Measurements from ENCODE around the gene MRPL11. TPM values are rescaled to one million over a fixed set of nuclear protein-coding genes. Genes with fewer than 3 reads are reported as not detected.

Gene MRPL11
- 58.7 TPM for total RNA-seq
- long read RNA-seq, transcript MRPL11-201 (5 exons, 1,605 nt): major isoform, 14 of 20 reads
- long read RNA-seq, partial matches to known transcripts: 3 of 20 reads
- long read RNA-seq, other reads (novel, unspliced or antisense): 1 of 20 reads

DNA sequence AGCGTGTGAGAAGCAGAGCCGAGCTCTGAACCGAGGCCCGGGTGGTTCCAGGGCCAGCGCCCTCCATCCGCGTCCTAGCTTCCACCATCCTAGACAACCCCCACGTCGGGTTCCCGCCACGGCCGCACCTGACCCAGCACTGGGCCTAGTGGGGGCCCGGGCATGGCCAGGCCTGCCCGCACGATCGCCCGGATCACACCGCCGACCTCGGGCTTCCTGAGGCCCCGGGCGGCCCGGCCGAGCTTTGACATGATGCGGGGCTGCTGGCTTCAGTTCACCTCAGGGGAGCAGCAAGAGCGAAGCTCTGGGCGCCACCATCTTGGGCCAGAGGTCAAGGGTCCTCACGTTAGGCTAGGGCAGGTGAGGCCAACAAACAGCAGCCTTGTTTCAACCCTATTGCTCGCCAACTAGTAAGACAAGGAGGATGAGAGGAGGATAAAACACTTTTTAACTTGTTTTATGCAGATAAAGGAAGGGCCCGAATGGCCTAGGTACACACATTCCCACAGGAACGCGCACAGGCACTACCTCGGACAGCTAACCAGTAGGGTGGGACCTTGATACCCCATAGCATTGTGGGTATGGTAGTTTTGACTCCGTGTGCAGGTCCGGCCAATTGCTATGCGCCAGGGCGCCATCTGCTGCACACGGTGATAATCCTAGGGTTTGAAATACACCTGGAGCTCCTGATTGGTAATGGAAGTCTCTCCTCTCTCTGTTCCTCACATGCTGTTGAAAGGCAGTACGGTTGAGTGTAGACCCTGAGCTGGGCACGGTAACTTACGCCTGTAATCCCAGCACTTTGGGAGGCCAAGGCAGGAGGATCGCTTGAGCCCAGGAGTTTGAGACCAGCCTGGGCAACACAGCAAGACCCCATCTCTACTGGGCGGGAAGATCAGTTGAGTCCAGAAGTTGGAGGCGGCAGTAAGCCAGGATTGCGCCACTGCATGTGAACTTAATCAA lies at the start of gene MRPL11:
TSS of gene MRPL11 (minus strand) at position 345 of the 963 bp plus-strand sequence. CDS start at position 251, 94 bp downstream.
- ATAC-seq (peak; percentile 100), DNase-seq (ENCODE audit: missing footprints) (peak; percentile 94)
- intact Hi-C loops (cut with DNase I): no loop called here

DNA sequence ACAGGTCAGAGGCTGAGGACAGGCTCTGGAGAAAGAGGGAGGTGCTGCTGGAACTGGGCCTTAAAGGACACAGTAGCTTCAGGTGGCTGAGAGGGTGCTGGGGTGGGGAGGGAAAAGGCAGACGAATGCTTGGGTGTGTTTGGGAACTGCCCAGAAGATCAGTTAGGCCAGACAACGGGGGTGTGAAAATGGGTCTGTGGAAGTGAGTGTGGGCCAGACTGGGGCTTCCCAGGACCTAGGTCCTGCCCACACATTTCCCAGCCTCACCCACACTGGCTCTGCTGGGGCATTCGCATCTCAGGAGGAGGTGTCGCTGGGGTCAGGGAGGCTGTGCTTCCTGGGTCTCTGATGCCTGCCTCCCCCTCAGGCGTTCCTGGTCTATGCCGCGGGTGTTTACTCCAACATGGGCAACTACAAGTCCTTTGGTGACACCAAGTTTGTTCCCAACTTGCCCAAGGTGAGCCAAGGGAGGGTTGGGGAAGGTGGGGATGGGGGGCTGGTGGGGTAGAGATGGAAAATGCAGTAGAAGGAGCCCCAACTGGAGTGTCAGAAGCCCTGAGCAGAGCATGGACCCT lies 46.2 kb upstream of the MRPL11 start:
- ATAC-seq (no peak), DNase-seq (ENCODE audit: missing footprints) (no peak)
- intact Hi-C loops (cut with DNase I): no loop called here

DNA sequence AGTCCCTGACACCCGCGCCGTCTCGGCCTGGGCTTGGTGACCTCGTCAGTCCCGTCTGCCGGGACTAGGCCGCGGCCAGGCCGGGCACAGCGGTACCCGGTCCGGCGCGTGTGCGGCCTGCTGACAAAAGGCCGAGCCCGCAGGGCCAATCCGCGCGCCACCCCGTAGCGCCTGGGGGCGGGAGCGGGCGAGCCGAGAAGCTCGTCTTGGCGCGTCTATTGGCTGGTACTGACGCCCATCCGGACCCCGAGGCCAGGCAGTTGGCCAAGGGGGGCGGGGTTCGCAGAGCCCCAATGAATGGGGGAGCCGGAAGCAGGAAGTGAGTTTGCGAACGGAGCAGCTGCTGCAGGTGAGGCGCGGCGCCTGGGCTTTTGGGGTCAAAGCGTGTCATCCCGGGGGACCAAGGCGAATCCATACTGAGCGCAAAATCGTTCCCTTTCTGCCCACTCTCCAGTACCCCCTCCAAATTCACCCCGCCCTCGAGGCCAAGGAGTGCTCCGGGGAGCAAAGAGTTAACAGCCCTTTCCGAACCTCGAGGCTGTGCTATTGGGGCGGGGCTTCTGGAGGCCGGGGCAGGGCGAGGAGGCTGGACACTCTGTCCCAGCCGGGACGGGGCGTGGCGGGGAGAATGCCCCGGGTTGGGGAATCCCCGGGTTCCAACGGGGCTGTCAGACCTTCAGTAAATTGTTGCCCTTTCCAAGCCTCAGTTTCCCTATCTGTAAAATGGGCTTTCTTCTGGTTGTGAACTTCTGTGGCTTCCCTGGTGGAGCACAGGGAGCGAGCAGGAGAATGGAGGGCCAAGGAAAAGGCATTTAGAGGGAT lies 41.7 kb upstream of the MRPL11 start, which contains the start of gene DPP3:
TSS of gene DPP3 (plus strand) at position 318 of the 822 bp plus-strand sequence. CDS start 1,767 bp downstream, outside the sequence.
- peak; percentile 96 for ATAC-seq
- peak; percentile 98 for DNase-seq (ENCODE audit: missing footprints)
- intact Hi-C loops (cut with DNase I): loop anchor here (2.0 kb wide), 1 partner anchor 14 kb away; the partner anchor contains the start of gene PELI3

DNA sequence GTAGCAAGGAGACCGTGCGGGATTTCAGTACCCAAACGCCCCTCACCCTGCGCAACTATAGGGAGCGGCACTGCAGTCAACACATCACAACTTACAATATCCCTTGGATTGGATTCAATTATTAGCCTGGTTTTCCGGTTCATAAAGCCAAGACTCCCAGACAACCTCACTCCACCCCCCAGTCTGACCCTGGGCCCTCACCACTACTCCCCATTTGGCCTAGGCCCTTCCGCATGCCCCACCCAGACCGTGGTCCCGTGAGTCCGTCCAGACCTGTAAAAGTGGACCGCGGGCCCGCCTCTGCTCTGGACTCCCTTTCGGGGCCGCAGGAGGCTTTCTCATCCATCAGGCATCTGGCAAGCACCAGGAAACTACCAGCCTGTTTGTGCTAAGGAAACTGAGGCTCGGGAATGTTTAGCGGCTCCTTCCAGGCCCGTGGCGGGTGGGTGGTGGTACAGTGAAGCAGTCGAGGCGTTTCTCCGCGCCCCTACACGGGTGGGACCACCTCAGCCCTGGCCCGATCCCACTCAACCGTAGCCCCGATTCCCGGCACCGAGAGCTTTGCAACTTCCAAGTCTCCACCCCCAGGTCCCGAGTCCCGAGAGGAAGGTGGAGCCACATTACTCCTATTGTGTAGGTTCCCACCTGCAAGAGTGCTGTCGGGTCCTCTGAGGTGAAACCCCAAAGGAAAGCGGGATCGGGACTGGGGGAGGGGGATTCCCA lies 40.9 kb upstream of the MRPL11 start:
- intact Hi-C loops (cut with DNase I): loop anchor here (2.0 kb wide), 1 partner anchor 13 kb away; the partner anchor contains the start of gene PELI3
- DNase-seq (ENCODE audit: missing footprints) (no peak), ATAC-seq (peak; percentile 31)

DNA sequence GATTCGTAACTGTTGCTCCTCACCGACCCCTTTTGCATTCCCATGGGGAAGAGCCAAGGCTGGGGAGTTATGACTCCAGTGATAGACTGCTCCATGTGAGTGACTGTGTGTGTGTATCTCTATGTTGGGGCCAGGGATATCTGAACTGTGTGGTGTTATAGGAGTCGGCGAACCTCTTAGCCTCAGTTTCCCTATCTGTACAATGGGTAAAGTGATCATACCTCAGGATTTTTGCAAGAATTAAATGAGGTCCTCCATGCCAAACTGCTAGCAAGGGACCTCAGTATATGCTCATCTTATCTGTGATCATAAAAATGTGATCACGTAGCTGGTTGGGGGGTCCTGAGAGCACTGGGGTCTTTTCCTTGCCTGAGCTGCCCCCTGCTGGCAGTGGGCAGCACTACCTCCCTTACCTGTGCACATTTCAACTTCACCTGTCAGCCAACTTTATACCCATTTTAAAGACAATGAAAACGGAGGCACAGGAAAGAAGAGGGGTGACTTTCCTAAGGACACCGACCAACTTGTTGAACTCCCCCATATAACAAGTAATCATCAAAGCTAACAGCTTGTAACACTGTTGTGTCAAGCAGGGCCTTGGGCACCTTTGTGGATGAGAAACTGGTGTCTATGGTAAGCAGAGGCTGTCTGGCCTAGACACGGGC lies 40.2 kb upstream of the MRPL11 start:
- DNase-seq (ENCODE audit: missing footprints) (no peak), ATAC-seq (no peak)
- intact Hi-C loops (cut with DNase I): no loop called here

DNA sequence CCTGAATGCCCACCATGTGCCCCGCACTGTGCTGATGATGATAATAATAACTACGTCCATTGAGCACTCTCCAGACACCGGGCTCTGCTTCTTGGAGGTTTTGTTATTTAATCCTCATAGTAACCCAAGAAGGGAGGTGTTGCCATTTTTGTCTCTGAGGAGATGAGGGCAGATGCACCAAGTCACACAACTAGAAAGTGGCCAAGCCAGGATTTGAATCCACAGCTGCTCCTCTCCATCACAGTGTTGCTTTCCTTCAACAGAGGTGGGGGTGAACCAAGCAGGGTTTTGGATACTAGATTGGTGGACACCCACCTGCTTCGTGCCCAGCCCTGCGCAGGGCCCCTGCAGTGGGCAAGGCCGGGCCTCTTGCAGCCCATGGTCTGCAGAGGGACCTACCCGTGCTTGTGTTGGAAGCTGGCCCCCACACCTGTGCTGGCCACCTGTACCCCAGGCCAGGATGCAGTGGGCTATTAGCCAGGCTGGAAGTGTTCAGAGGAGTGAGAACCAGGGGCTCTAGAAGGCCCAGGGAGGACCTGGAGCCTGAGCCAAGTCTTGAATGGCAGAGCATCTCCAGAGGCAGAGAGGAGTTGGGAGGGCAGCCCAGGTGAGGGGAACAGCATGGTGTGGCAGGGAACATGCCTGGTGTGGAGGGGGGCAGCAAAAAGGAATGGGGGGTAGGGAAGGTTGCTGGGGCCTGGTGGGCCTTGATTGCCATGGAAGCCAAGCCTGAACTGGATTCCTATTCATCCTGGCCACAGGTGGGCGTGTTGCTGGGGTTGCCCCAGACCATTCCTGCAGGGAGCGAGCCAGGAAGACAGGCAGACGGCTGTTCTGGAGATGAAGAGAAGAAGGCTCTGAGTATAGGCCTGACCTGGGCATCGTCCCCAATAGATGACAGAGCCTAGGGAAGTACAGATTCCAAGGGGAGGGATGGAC lies 38.9 kb upstream of the MRPL11 start:
- intact Hi-C loops (cut with DNase I): no loop called here
- DNase-seq (ENCODE audit: missing footprints) (no peak), ATAC-seq (no peak)

DNA sequence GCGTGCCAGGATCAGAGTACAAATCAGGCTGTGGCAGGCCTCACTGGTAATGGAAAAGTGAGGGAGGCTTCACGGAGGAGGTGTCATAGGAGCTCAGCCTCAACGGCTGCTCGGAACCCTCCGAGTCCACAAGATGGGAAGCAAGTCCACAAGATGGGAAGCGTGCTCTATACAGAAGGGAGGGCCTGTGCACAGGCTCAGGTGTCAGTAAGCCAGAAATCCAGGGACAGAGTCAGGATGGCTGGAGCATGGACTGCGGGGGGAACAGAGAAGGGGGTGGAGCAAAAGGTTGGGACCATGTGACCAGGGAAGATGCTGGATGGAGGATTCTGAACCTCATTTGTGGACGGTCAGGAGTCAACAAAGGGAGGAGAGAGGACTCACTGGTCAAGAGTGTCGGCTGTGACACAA lies 38.2 kb upstream of the MRPL11 start:
- intact Hi-C loops (cut with DNase I): no loop called here
- no peak for ATAC-seq
- DNase-seq (ENCODE audit: missing footprints): no peak

DNA sequence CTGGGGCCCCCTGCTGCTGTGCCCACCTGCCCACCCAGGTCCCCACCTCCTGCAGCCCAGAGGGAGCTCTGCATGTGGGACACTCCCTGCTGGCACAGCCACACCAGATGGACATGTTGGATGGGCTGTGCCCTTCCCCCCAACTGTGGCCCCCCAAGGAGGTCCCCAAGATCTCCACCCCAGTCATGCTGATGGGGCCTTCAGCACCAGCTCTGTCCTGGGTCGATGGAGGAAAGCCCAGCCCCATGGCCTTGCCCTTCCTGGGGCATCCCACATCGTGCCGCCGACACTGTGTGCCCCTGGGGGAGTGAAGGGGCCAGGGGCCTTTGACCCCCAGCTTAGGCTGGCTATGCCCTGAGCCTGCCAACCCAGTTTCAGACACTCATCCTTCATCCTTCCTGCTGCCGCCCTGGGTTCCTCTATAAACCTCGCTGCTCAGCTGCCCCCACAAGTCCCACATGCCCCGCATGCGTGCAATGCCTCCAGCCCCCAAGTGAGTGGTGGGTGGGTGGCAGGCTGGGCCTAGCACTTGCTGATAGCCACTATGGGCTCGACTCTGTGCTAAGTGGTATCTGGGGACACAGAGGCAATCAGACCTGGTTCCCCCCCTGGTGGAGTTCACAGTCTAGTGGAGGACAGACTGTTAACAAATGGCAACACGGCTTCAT lies 37.7 kb upstream of the MRPL11 start:
- intact Hi-C loops (cut with DNase I): no loop called here
- ATAC-seq: no peak

DNA sequence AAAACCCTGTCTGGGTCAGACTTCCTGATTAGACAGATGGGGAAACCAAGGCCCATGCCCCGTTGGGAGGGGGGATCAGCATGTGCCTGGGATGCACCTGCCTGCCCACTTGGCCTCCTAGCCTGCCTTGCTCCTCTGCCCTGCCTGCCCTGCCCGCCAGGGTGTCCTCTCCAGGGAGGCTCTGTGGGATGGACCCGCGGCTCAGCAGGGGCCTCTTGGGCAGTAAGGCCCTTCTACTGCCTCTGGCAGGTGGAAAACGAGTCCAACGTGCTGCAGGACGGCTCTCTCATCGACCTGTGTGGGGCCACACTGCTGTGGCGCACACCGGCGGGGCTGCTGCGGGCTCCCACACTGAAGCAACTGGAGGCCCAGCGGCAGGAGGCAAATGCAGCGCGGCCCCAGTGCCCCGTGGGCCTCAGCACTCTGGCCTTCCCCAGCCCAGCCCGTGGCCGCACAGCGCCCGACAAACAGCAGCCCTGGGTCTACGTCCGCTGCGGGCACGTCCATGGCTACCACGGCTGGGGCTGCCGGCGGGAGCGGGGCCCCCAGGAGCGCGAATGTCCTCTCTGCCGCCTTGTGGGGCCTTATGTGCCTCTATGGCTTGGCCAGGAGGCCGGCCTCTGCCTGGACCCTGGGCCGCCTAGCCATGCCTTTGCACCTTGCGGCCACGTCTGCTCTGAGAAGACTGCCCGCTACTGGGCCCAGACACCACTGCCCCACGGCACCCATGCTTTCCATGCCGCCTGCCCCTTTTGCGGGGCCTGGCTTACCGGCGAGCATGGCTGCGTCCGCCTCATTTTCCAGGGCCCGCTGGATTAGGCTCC lies 36.9 kb upstream of the MRPL11 start:
- DNase-seq (ENCODE audit: missing footprints) (no peak), ATAC-seq (no peak)
- intact Hi-C loops (cut with DNase I): no loop called here

More for the DNA sequence above, 37.7 kb upstream of the MRPL11 start:
- no peak for DNase-seq (ENCODE audit: missing footprints)

DNA sequence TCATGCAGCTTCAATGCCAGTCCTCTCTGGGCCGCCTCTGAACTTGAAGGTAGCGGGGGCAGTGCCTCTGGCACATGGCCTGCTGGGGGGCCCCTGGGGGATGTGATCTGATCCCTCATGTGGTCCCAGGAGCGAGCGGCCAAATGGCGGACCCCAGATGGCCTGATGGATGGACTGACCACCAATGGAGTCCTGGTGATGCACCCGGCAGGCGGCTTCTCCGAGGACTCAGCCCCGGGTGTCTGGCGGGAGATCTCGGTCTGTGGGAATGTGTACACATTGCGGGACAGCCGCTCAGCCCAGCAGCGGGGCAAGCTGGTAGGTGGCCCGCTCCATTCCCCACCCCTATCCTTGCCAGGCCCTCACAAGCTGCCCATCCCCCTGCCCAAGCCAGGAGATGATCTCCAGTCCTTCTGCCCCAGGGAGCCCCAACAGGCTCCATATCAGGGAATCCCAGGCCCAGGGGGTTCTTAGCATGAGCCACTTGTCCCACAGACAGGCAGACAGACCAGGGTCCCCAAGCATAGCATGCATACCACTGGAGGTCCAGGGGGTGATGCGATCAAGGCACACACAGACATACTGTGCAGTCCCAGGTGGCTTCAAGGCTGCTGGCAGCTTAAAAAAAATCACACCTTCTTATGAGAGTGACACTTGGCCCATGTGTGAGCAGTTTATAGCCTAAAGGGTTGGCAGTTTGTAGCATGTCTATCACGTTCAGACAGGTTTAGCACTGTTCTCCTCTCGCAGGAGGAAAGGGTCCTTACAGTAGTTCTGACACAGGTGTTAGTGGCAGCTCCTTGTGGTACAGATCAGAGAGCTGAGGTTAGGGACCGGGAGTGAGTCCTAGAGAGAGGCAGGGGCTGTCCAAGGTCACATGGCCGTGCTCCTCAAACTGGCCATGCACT lies 35.2 kb upstream of the MRPL11 start:
- ATAC-seq (no peak), DNase-seq (ENCODE audit: missing footprints) (no peak)
- intact Hi-C loops (cut with DNase I): no loop called here

DNA sequence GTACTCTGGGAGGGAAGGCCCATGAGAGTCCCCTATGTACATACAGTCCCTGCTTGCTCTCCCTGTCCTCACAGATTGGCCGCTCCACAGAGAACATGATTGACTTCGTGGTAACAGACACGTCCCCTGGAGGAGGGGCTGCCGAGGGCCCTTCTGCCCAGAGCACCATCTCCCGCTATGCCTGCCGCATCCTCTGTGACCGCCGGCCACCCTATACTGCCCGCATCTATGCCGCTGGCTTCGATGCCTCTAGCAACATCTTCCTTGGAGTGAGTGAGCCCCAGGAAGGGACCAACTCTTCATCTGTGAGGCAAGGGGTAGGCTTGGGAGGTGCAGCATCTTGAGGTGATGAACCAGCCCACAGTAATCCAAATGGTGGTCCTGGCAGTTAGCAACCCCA lies 34.5 kb upstream of the MRPL11 start:
- intact Hi-C loops (cut with DNase I): no loop called here
- DNase-seq (ENCODE audit: missing footprints) (no peak), ATAC-seq (no peak)

DNA sequence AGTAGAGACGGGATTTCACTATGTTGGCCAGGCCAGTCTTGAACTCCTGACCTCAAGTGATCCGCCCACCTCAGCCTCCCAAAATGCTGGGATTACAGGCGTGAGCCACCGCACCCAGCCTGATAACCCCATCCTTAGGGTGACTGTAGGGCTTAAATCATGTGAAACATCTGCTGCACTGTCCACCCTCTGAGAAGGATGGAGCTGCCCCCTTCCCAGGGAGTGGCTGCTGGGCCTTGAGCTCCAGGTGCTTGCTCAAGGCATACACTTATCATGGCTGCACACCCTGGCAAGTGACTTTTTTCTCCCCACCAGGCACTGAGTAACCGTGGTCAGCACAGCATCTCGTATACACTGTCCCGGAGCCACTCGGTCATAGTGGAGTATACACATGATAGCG lies 33.4 kb upstream of the MRPL11 start:
- ATAC-seq (no peak), DNase-seq (ENCODE audit: missing footprints) (no peak)
- intact Hi-C loops (cut with DNase I): no loop called here

DNA sequence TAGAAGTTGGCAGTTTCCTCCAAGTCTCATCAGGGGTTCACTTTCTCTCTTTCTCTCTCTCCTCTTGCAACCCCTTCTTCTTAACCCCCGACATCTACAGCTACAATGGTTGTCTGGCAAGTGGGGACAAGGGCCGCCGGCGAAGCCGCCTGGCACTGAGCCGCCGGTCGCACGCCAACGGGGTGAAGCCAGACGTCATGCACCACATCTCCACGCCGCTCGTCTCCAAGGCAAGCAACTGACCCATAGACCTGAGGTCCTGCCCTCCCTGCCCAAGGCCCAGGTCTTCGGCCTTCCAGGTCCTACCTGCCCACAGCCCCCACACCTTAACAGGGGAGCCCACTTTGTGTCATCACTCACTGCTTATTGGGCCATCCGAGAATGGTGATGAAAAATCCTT lies 32.5 kb upstream of the MRPL11 start:
- no peak for ATAC-seq
- intact Hi-C loops (cut with DNase I): no loop called here
- DNase-seq (ENCODE audit: missing footprints): no peak

DNA sequence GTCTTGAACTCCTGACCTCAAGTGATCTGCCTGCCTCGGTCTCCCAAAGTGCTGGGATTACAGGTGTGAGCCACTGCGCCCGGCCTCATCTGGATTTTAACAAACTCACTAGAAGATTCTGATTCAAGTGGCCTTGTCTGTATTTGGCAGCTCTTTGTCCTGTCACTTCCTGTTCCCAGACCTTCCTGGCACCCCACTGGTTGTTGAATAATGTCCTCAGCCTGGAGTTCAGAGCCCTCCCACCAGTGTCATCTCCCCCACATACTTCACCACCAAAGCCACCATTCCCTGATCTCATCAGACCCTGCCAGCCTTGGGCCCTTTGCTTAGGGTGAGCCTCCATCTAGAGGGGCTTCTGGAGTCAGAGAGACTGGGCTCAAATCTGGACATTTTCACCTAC lies 31.4 kb upstream of the MRPL11 start:
- DNase-seq (ENCODE audit: missing footprints) (no peak), ATAC-seq (no peak)
- intact Hi-C loops (cut with DNase I): no loop called here

Measured in Right ventricle myocardium inferior (tissue), 1 donor.